Measurements from ENCODE around the gene NR1D1.
A peak's percentile ranks its signal among the peaks of the same experiment; 100 is the strongest.

NR1D1 gene

DNA sequence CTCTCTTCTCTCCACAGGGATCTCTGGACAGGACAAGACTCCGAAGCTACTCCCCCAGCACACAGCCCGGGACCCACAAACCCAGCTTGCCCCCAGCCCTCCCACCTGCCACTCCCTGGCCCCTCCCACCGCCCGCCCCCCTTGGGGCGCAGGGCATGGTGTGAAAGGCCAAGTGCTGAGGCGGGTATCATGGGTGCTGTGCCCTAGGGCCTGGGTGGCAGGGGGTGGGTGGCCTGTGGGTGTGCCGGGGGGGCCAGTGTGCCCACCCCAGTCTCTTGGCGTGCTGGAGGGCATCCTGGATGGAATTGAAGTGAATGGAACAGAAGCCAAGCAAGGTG is 26.2 kb downstream of the NR1D1 start:
- DNase-seq = no peak

DNA sequence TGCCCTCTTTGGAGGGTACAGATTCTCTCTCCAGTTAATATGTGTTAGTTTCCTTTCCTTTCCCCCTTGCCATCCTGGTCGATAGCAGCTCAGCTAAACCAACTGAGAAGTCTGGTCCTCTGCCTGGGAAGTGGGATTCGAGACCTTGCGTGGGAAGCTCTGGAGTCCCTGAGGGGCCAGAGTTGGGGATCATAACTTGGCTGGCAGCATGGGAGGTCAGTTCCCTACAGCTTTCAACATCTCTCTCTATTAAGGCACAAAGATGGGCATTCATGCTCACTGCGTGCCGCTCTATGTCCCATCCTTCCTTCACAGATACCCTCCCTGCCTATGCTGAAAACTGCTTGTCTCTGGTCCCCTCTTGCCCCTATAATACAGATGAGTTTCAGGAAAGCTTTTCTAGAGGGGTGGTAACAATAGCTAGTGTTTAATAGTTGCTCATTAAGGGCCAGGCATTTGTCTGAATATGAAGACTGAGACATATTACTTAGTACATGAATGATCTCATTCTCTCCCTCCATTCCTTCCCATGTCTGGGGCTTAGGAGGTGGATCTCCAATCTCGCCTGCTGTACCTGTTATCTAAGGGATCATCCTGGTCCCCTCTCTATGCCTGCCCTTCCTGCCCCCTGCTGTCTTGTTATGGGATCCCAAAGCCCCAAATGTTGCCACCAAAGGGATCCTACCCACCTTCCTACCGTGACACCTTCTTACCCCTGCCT is 26.8 kb downstream of the NR1D1 start:
- no peak for DNase-seq

GRCh38 chr17:40072735-40073346 is 27.5 kb downstream of the NR1D1 start:
- DNase-seq = no peak

DNA sequence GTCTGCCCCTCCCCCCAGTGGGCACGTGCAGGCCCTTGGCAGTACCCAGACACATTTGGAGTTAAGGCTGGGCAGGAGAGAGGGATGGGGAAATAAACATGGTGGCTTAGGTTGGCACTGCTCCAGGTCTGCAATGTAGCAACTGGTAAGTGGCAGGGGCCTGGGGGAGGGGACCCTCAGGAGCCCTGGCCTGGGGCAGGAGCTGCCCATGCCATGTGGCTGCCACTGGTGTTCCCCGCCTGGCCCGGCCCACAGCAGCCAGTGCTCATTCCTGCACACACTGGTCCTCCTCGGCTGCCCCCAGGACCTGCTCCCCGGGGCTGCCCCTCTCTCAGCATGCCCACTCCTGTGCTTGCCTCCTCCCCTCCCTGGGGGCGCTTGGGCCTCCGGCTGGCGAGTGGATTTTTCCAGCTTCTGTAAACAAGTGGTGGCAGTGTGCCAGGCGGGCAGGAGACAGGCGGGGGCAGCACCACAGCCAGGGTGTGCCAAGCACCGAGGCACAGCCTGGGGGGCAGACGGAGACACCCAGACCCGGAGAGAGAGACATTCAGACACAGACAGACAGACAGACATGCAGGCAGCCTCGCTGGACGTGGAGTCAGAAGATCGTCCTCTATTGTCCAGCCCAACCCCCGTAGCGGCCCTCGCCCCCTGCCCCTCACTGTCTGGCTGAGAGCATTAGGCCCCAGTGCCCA is 28.2 kb downstream of the NR1D1 start:
- no peak for DNase-seq

DNA sequence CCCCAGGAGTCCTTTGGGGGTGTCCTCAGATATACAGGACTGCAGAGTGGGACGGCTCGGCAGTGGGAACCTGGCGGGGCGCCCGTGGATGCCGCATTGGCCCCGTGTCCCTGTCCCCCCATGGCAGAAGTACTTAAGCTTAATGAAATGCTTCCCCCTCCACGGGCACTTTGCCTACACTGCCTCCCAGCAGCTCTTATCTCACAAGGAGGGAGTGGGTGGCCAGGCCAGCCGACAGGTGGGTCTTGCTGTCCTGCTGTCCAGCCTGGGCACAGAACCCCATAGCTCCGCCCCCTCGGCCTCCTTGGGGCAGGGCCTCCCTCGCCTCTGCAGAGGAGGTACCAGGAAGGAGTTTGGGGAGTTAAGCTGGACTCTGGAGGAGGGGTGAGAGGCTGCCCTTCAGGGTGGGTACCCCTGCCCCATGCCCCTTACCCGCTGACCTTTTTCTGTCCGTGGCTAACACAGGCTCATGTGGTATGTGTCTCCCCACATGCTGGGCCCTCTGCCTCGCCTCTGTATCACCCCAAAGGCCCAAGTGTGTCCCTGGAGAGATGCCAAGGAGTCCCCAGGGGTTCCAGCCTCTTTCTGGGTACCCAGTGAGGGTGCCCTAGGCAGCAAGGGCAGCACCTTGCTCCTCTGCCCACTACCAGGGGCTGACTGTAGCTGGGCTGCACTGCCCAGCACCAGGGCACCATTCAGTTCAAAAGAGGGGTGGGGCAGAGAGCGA is 28.9 kb downstream of the NR1D1 start:
- DNase-seq = no peak

DNA sequence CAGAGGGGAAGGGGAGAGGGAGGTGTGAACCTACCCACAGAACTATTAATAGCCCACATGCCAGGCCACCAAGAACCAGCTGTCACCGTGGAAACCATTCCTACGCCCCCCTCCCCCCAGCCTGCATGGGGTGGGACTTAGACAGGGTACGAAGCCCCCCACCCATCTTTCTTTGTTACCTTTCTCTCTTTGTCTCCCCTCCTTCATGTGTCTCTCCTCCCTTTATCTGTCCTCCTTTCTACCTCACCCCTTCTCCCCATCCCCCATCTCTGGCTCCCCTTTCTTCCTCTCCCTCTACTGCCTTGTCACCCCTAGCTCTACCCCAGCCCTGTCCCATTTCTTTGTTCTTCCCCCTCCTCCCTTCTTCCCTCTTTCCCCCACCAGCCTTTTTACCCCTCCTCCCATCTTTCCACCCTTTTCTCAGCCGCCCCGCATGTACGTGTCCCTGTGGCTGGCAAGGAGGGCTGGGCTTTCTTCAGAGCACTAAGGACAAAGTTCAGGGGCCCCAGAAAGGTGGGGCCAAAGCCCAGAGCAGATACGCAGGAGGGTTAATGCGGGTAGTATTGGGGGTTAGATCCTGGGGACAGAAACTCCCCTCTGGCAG is 29.6 kb downstream of the NR1D1 start:
- DNase-seq = no peak

- DNase-seq = no peak
Observed at GRCh38 chr17:40069751-40070708, 30.4 kb downstream of the NR1D1 start.

DNA sequence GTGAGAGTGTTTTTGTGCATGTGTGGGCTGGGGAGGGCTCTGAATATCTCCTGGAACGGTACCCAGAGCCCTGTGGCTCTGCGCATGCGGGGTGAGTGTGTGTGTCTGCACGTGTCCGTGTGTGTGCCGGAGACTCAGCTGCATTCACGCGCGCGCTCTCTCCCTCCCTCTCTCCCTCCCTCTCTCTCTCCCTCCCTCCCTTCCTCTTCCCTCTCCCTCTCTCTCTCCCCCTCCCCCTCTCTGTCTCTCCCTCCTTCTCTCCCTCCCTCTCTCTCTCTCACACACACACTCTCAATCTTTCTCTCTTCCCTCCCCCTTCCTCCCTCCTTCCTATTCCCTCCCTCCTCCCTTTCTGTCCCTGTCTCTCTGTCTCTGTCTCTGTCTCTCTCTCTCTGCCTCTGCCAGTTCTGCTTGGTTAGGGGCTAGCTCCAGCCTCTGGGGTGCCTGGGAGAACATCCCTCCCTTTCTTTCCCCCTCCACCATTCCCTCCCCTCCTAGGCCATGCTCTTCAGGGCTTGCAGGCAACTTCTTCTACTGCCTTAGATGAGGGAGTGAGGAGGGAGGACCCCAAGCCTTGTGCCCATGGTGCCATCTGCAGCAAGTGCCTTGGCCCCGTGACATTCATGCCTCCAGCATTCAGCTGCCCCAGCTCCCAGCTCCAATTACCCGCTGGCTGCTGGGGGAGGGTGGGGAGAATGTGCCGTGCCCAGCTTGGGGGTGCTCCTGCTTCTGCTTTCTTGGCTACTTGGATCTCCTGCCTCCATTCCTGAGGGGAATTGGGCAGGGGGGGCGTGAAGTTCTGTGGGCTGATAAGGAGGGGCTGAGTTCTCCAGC is 31.3 kb downstream of the NR1D1 start:
- DNase-seq = peak; percentile 29

- DNase-seq = no peak
Observed at GRCh38 chr17:40068584-40068916, 31.8 kb downstream of the NR1D1 start.

DNA sequence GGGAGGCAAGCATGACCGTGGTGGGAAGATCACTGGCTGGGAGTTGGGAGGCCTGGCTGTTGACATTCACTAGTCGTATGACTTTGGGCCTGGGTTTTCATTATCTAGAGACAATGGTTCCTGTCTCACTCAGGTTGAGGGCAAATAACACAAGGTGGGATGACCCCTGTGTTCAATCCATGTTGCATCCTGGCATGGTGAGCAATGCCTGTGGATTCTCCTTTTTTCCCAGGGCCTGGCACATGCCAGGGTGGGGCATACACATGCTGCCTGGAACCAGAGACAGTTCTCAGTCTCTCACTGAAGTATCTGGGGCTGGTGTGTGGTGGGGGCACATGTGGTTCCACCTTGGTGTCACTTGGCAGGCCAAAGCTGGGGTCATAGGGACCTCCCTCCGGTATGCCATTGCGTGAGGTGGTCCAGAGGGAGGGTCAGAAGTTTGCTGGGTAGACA is 32.2 kb downstream of the NR1D1 start:
- DNase-seq = no peak

- DNase-seq = no peak
Observed at GRCh38 chr17:40067710-40068109, 32.7 kb downstream of the NR1D1 start.

- DNase-seq = no peak
Observed at GRCh38 chr17:40065769-40066510, 34.4 kb downstream of the NR1D1 start.

GRCh38 chr17:40064971-40065768 is 35.2 kb downstream of the NR1D1 start:
- no peak for DNase-seq

DNA sequence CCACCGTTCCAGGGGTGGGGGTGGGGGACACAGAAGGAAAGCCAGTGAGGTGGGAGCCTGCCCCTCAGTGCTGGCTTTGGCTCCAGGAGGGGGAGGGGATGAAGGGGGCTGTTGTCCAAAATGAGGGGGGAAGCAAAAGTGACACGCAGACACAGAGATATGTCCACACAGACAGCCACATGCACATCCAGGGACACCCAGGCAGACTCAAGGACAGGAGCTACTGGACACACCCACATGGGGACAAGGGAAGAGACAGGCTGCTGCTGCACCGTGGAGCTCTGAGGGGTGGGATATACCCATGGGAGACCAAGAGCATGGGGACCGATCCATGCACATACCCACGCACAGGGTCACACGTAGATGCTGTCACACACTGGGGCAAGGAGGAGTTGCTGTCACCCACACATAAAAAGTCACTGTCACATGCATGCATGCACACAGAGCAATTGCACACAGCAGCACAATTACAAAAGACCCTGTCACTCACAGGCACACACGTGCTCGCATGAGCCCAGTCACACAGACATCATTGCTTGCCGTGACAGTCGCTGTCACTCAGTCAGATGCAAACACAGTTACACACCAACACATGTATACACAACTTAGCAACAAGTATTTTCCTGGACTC is 36.4 kb downstream of the NR1D1 start:
- no peak for DNase-seq

- no peak for DNase-seq
Observed at GRCh38 chr17:40063187-40063771, 37.1 kb downstream of the NR1D1 start.

- DNase-seq = peak; percentile 47
Observed at GRCh38 chr17:40062329-40063186, 37.8 kb downstream of the NR1D1 start, which contains the start of gene THRA. THRA (plus strand) TSS chr17:40062965; CDS start chr17:40074489, 11,524 bp downstream.

- DNase-seq = no peak
Observed at GRCh38 chr17:40061609-40062038, 38.8 kb downstream of the NR1D1 start.
